Measurements from ENCODE around the gene EFCAB11.

Gene EFCAB11

GRCh38 chr14:89869606-89870005 is 84.9 kb downstream of the EFCAB11 start:
- Mint-ChIP-seq H3K36me3 (ENCODE audit: insufficient read depth) (no peaks in the 10 kb centered on the region), H3K27ac (ENCODE audit: low read depth) (no peak overlapping the region), H3K9me3 (no peaks in the 10 kb centered on the region), H3K27me3 (no peaks in the 10 kb centered on the region), H3K4me3 (no peak overlapping the region), H3K4me1 (no peaks in the 10 kb centered on the region)
- no peak for ATAC-seq (replicated peaks; ENCODE audit: extremely low read depth, poor library complexity, severe bottlenecking)
- DNase-seq (ENCODE audit: low spot score in 2 of 2) = no peak

- DNase-seq (ENCODE audit: low spot score in 2 of 2) (no peak), ATAC-seq (replicated peaks; ENCODE audit: extremely low read depth, poor library complexity, severe bottlenecking) (no peak)
- Mint-ChIP-seq H3K4me3 (no peak overlapping the region), H3K9me3 (no peaks in the 10 kb centered on the region), H3K4me1 (no peaks in the 10 kb centered on the region), H3K27ac (ENCODE audit: low read depth) (no peak overlapping the region), H3K27me3 (no peaks in the 10 kb centered on the region), H3K36me3 (ENCODE audit: insufficient read depth) (no peaks in the 10 kb centered on the region)
These were observed 88.1 kb downstream of the EFCAB11 start for GRCh38 chr14:89866458-89866857.

- Mint-ChIP-seq H3K36me3 (ENCODE audit: insufficient read depth) (no peaks in the 10 kb centered on the region), H3K27ac (ENCODE audit: low read depth) (no peak overlapping the region), H3K27me3 (no peaks in the 10 kb centered on the region), H3K4me3 (no peak overlapping the region), H3K4me1 (no peaks in the 10 kb centered on the region), H3K9me3 (no peaks in the 10 kb centered on the region)
- DNase-seq (ENCODE audit: low spot score in 2 of 2) (no peak), ATAC-seq (replicated peaks; ENCODE audit: extremely low read depth, poor library complexity, severe bottlenecking) (no peak)
These were observed 89.4 kb downstream of the EFCAB11 start for GRCh38 chr14:89865153-89865552.

GRCh38 chr14:89862856-89863255 is 91.7 kb downstream of the EFCAB11 start:
- Mint-ChIP-seq H3K27me3 (no peaks in the 10 kb centered on the region), H3K9me3 (no peaks in the 10 kb centered on the region), H3K4me3 (no peak overlapping the region), H3K27ac (ENCODE audit: low read depth) (no peak overlapping the region), H3K4me1 (no peaks in the 10 kb centered on the region), H3K36me3 (ENCODE audit: insufficient read depth) (no peaks in the 10 kb centered on the region)
- ATAC-seq (replicated peaks; ENCODE audit: extremely low read depth, poor library complexity, severe bottlenecking) (no peak), DNase-seq (ENCODE audit: low spot score in 2 of 2) (no peak)

GRCh38 chr14:89861630-89862029 is 92.9 kb downstream of the EFCAB11 start:
- H3K27me3 Mint-ChIP-seq = no peaks in the 10 kb centered on the region
- DNase-seq (ENCODE audit: low spot score in 2 of 2) (no peak), ATAC-seq (replicated peaks; ENCODE audit: extremely low read depth, poor library complexity, severe bottlenecking) (no peak)
- no peaks in the 10 kb centered on the region for H3K9me3 Mint-ChIP-seq
- H3K27ac Mint-ChIP-seq (ENCODE audit: low read depth) = no peak overlapping the region
- no peaks in the 10 kb centered on the region for H3K4me1 Mint-ChIP-seq
- no peaks in the 10 kb centered on the region for H3K36me3 Mint-ChIP-seq (ENCODE audit: insufficient read depth)
- no peak overlapping the region for H3K4me3 Mint-ChIP-seq

- Mint-ChIP-seq H3K36me3 (ENCODE audit: insufficient read depth) (no peaks in the 10 kb centered on the region), H3K9me3 (no peaks in the 10 kb centered on the region), H3K27me3 (no peaks in the 10 kb centered on the region)
These were observed 96.4 kb downstream of the EFCAB11 start for GRCh38 chr14:89858089-89858488.

GRCh38 chr14:89856871-89857345 is 97.6 kb downstream of the EFCAB11 start:
- H3K27me3 Mint-ChIP-seq = no peaks in the 10 kb centered on the region
- ATAC-seq (replicated peaks; ENCODE audit: extremely low read depth, poor library complexity, severe bottlenecking) = no peak
- no peak overlapping the region for H3K4me3 Mint-ChIP-seq
- no peak for DNase-seq (ENCODE audit: low spot score in 2 of 2)
- H3K4me1 Mint-ChIP-seq = no peaks in the 10 kb centered on the region
- no peak overlapping the region for H3K27ac Mint-ChIP-seq (ENCODE audit: low read depth)
- H3K36me3 Mint-ChIP-seq (ENCODE audit: insufficient read depth) = no peaks in the 10 kb centered on the region
- H3K9me3 Mint-ChIP-seq = no peaks in the 10 kb centered on the region

More at GRCh38 chr14:89858089-89858488, 96.4 kb downstream of the EFCAB11 start:
- no peak for ATAC-seq (replicated peaks; ENCODE audit: extremely low read depth, poor library complexity, severe bottlenecking)
- Mint-ChIP-seq H3K4me3 (no peak overlapping the region), H3K27ac (ENCODE audit: low read depth) (no peak overlapping the region), H3K4me1 (no peaks in the 10 kb centered on the region)
- DNase-seq (ENCODE audit: low spot score in 2 of 2) = no peak

- H3K9me3 Mint-ChIP-seq = no peaks in the 10 kb centered on the region
- H3K27me3 Mint-ChIP-seq = no peaks in the 10 kb centered on the region
- no peaks in the 10 kb centered on the region for H3K4me1 Mint-ChIP-seq
- H3K4me3 Mint-ChIP-seq = no peak overlapping the region
- no peak overlapping the region for H3K27ac Mint-ChIP-seq (ENCODE audit: low read depth)
- ATAC-seq (replicated peaks; ENCODE audit: extremely low read depth, poor library complexity, severe bottlenecking) (no peak), DNase-seq (ENCODE audit: low spot score in 2 of 2) (no peak)
- no peaks in the 10 kb centered on the region for H3K36me3 Mint-ChIP-seq (ENCODE audit: insufficient read depth)
These were observed 98.4 kb downstream of the EFCAB11 start for GRCh38 chr14:89855961-89856656.

- Mint-ChIP-seq H3K4me3 (no peak overlapping the region), H3K27me3 (no peaks in the 10 kb centered on the region), H3K4me1 (no peaks in the 10 kb centered on the region)
These were observed 100.4 kb downstream of the EFCAB11 start for GRCh38 chr14:89853936-89854693.

GRCh38 chr14:89851106-89851505 is 103.4 kb downstream of the EFCAB11 start:
- no peak for DNase-seq (ENCODE audit: low spot score in 2 of 2)
- H3K36me3 Mint-ChIP-seq (ENCODE audit: insufficient read depth) = no peaks in the 10 kb centered on the region
- H3K27me3 Mint-ChIP-seq = no peaks in the 10 kb centered on the region
- no peaks in the 10 kb centered on the region for H3K4me1 Mint-ChIP-seq
- H3K27ac Mint-ChIP-seq (ENCODE audit: low read depth) = no peak overlapping the region
- H3K4me3 Mint-ChIP-seq = no peak overlapping the region
- no peak for ATAC-seq (replicated peaks; ENCODE audit: extremely low read depth, poor library complexity, severe bottlenecking)
- H3K9me3 Mint-ChIP-seq = no peaks in the 10 kb centered on the region

More at GRCh38 chr14:89853936-89854693, 100.4 kb downstream of the EFCAB11 start:
- no peak for ATAC-seq (replicated peaks; ENCODE audit: extremely low read depth, poor library complexity, severe bottlenecking)
- Mint-ChIP-seq H3K9me3 (no peaks in the 10 kb centered on the region), H3K27ac (ENCODE audit: low read depth) (no peak overlapping the region), H3K36me3 (ENCODE audit: insufficient read depth) (no peaks in the 10 kb centered on the region)
- DNase-seq (ENCODE audit: low spot score in 2 of 2) = no peak

GRCh38 chr14:89849931-89850330 is 104.6 kb downstream of the EFCAB11 start:
- no peaks in the 10 kb centered on the region for H3K9me3 Mint-ChIP-seq

GRCh38 chr14:89848165-89848564 is 106.4 kb downstream of the EFCAB11 start:
- H3K27me3 Mint-ChIP-seq = no peaks in the 10 kb centered on the region
- DNase-seq (ENCODE audit: low spot score in 2 of 2) = no peak
- no peak for ATAC-seq (replicated peaks; ENCODE audit: extremely low read depth, poor library complexity, severe bottlenecking)

More at GRCh38 chr14:89849931-89850330, 104.6 kb downstream of the EFCAB11 start:
- Mint-ChIP-seq H3K4me3 (no peak overlapping the region), H3K36me3 (ENCODE audit: insufficient read depth) (no peaks in the 10 kb centered on the region), H3K4me1 (no peaks in the 10 kb centered on the region), H3K27me3 (no peaks in the 10 kb centered on the region), H3K27ac (ENCODE audit: low read depth) (no peak overlapping the region)
- ATAC-seq (replicated peaks; ENCODE audit: extremely low read depth, poor library complexity, severe bottlenecking) (no peak), DNase-seq (ENCODE audit: low spot score in 2 of 2) (no peak)

GRCh38 chr14:89845346-89845745 is 109.2 kb downstream of the EFCAB11 start:
- H3K27ac Mint-ChIP-seq (ENCODE audit: low read depth) = no peak overlapping the region
- H3K36me3 Mint-ChIP-seq (ENCODE audit: insufficient read depth) = no peaks in the 10 kb centered on the region
- no peak for DNase-seq (ENCODE audit: low spot score in 2 of 2)
- no peaks in the 10 kb centered on the region for H3K27me3 Mint-ChIP-seq
- ATAC-seq (replicated peaks; ENCODE audit: extremely low read depth, poor library complexity, severe bottlenecking) = no peak
- H3K4me1 Mint-ChIP-seq = no peaks in the 10 kb centered on the region
- no peak overlapping the region for H3K4me3 Mint-ChIP-seq
- H3K9me3 Mint-ChIP-seq = no peaks in the 10 kb centered on the region

More at GRCh38 chr14:89848165-89848564, 106.4 kb downstream of the EFCAB11 start:
- no peaks in the 10 kb centered on the region for H3K9me3 Mint-ChIP-seq
- no peaks in the 10 kb centered on the region for H3K36me3 Mint-ChIP-seq (ENCODE audit: insufficient read depth)
- H3K27ac Mint-ChIP-seq (ENCODE audit: low read depth) = no peak overlapping the region
- no peaks in the 10 kb centered on the region for H3K4me1 Mint-ChIP-seq
- no peak overlapping the region for H3K4me3 Mint-ChIP-seq

All from central memory CD8-positive, alpha-beta T cell (primary cell).